ENCODE data around the gene NUDT4.

- TF ChIP-seq CTCF (IDR thresholded peaks at IDR 0.05): no peak
- no peak for TF ChIP-seq POLR2A (IDR thresholded peaks at IDR 0.05)
Measured at GRCh38 chr12:93449277-93449676, 71.6 kb downstream of the NUDT4 start.
